HG03575 (cell line): Measurements from ENCODE around the gene RASA1.

Source experiments
- ATAC-seq: cut with Tn5 transposase; IDR thresholded peaks from one replicate; pipeline ENCODE4 v1.9.1; 2021; ENCODE audit not compliant: unreplicated experiment, insufficient number of reproducible peaks, low FRiP score; ENCODE audit errors: extremely low read depth

RASA1 gene

GRCh38 chr5:87392801-87393200 is 125.1 kb downstream of the RASA1 start:
- no peak for ATAC-seq

DNA sequence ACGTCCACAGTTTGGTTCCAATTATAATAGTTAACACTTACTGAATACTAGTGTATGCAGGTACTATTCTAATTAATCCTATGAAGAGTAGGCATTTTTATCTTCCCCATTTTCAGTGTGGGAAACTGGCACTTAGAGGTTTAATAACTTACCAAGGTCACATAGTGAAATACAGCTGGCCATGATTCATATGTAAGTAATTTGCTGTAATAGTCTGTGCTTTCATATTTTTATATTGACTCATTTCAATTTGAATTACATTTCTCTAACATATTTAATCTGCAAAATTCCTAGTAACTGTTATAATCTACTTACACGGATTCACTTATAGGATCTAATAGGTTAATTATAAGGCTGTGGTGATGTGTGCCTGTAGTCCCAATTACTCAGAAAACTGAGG is 125.6 kb downstream of the RASA1 start:
- ATAC-seq, result no peak

- no peak for ATAC-seq
Measured at GRCh38 chr5:87394411-87395165, 126.9 kb downstream of the RASA1 start.

GRCh38 chr5:87398981-87399614 is 131.4 kb downstream of the RASA1 start:
- ATAC-seq, result no peak

- ATAC-seq, result no peak
Measured at GRCh38 chr5:87399720-87400119, 132.0 kb downstream of the RASA1 start.

GRCh38 chr5:87400305-87400899 is 132.7 kb downstream of the RASA1 start:
- ATAC-seq, result peak; percentile 68

DNA sequence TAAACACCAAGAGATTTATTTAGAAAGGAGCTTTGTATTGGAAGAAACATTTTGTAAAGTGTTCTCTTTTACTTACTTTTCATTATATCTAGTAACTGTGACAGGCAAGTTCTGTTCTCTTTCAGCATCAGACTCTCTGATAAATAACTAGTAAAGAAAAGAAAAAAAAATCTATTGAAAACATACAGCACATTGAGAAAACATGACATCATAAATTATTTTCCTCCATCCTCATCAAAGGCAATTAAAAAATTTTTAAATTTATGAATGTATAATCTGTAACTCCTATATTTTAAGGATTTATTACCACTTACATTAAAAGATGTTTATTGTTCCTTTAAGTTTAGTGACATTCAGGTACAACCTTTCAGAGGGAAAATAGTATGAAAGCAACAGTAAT is 133.9 kb downstream of the RASA1 start:
- no peak for ATAC-seq

DNA sequence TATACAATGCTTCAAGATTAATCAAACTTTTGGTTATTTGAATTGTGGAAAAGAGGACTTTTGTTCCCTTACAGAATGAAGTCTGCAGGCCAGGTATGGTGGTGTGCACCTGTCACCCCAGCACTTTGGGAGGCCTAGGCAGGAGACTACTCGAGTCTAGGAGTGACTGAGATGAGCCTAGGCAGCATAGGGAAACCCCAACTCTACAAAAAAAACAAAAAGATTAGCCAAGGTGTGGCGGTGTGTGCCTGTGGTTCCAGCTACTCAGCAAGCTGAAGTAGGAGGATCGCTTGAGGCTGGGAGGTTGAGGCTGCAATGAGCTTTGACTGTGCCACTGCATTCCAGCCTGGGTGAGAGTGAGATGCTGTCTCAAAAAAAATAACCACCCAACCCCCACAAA is 135.7 kb downstream of the RASA1 start:
- no peak for ATAC-seq

GRCh38 chr5:87403899-87404298 is 136.2 kb downstream of the RASA1 start:
- no peak for ATAC-seq

- ATAC-seq, result no peak
Measured at GRCh38 chr5:87404359-87404758, 136.7 kb downstream of the RASA1 start.

DNA sequence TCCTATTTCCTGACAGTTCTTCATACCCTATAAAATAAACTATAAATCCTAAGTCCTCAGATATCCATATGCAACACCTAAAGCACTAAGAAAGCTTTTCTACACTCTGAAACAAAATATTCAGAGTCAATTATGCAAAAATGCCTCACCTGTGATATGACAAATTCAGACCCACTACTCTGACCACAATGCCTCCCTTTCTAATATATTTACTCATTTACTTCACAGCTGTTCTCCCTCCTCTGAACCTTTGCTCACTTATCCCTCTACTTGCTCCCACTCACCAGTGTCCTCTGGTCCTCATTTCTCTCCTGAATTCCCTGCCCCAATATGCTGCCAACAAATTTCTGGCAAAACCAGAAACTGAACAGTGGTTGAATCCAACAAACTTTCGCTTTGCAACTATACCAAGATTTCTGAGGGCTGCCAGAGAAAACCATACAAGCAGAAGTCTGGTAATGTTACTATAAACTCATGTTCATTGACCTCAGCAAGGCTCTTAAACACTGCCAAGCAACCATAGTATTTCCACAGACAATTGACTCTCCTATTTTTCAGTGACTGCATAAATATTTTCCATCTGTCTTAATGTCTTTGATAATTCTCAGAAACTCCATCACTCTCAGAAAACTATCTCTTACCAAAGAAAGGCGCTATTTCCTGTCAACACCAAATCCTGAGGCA is 137.9 kb downstream of the RASA1 start:
- ATAC-seq, result no peak

DNA sequence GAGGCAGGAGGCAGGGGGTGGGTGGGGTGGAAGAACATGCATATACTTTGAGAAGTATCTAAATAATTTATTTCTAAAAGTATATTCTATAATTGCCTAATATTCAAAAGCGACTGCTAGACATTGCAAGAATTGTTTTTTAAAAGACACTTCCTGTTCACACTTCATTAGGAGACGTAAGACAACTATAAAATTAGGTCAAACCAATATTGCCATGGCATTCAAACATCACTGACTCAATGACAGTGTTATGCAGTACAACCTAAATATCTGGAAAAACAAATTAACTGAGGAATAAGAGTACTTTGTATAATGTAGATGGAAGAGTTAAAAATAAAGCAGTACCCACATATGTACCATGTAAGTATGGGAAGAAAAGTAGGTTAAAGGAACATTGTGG is 140.5 kb downstream of the RASA1 start:
- ATAC-seq, result no peak

DNA sequence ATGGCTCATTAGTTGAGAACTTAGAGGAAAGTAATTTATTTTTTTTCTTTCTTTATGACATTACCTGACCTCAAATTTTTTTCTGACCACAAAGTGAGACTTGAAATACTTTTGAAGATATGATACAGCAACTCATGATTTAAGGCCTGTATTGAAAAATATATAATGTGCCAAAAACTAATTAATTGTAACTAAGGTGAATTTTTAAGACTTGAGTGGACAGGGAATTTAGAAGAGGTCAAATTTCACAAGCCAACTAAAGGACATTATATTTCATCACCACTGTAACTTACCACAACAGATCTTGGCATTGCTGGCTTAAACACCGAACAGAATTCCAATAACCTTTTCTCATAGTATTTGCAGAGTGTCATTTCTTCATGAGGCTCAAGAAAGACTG is 143.2 kb downstream of the RASA1 start:
- no peak for ATAC-seq

DNA sequence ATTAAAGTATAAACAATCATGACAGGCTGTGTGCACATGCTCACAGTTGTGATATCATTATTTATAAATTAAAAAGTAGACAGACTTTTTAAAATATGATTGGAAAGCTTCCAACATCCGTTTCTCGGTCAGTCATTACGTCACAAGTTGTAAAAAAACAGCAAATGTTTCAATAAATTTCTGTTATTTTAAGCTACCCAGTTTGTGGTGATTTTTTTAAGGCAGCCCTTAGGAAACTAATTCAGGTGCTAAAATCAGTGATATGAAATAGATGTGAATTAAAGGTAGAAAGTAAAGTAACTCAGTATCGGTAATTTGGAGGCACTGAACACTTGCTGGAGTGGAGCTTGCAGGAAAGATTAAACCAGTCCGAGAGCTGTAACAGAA is 143.9 kb downstream of the RASA1 start:
- ATAC-seq, result no peak

GRCh38 chr5:87411973-87412629 is 144.4 kb downstream of the RASA1 start:
- no peak for ATAC-seq

DNA sequence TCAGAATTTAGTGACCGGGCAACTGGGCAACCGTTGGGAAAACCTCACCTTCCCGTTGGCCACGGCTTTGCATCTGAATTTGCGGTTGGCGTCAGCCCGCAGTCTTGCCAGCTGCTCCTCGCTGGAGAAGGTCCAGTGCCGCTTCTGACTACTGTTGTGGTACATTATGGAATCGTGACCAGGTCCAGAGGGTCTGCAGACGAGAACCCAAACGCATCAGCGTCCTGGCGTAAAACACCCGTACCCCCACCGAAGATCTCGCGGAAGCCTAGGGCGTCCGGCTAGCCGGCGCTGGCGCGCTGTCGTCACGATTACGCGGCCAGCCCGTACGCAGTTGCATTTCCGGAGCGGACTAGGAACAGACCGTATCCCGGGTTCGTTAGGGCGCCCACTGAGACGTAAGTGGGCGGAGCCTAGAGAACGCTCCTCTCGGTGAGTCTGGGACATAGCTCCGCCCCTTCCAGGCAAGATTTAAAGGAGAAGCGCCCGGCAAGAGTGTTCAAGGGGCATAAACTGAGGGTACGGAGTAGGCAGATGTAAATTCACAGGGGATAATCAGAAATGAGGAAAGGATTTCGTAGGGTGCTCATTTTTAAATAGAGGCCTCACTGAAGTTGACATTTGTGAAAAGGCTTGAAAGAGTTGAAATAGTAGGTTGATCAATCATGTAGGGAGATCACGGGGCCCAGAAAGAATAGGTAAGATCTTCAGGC is 145.1 kb downstream of the RASA1 start, which contains the start of gene CCNH:
CCNH (minus strand) TSS at position 301 of the 713 bp plus-strand sequence; CDS start at position 165, 136 bp downstream.
- ATAC-seq, result peak; percentile 98

- ATAC-seq, result no peak
Measured at GRCh38 chr5:87413343-87413645, 145.6 kb downstream of the RASA1 start.

GRCh38 chr5:87418506-87418905 is 150.8 kb downstream of the RASA1 start:
- no peak for ATAC-seq

DNA sequence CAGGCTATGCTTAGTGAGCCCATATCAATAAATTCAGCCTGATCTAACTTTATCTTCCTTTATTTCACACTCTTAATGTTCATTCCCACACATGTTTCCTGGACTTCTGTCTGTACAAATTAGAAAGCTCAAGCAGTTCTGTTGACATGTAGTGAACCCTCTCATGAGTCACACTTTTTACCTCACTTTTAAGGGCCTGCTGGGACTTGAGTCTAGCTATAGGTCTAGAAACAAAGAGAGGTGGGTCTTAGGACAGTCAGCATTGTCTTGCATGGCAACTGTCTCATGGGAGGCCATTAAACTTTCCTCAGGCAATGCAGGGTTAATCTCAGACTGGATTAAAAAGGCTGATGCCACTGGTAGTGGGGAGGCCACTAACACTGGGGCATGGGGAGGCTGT is 153.6 kb downstream of the RASA1 start:
- no peak for ATAC-seq
